Neural progenitor cell (in vitro differentiated cells): ENCODE data around the gene UGP2. TPM values are rescaled to one million over a fixed set of nuclear protein-coding genes. Genes with fewer than 3 reads are reported as not detected.

ENCODE experiments used
- DNase-seq: peaks from one replicate; pipeline ENCODE4 v3.0.0-alpha.2; 2016; ENCODE audit warnings: low spot score
- H2AFZ ChIP-seq: fragments of 200-600 bp; sonication (generic); replicated peaks from 2 replicates; pipeline ENCODE4 v1.6.1; 2016; ENCODE audit warnings: antibody characterized with exemption
- H3F3A ChIP-seq: fragments of 200-600 bp; sonication (generic); 2 replicates; pipeline ENCODE4 v1.6.1; 2016; ENCODE audit warnings: antibody characterized with exemption, low read depth
- H3K27ac ChIP-seq: fragments of 200-600 bp; sonication (generic); 2 replicates; pipeline ENCODE4 v1.5.1; 2016; ENCODE audit warnings: mild to moderate bottlenecking
- H3K27me3 ChIP-seq: fragments of 200-600 bp; sonication (generic); 2 replicates; pipeline ENCODE4 v1.6.1; 2016; ENCODE audit warnings: mild to moderate bottlenecking, moderate library complexity
- H3K36me3 ChIP-seq: fragments of 200-600 bp; sonication (generic); 2 replicates; pipeline ENCODE4 v1.5.1; 2016
- H3K4me1 ChIP-seq: fragments of 200-600 bp; sonication (generic); 2 replicates; pipeline ENCODE4 v1.6.1; 2016; ENCODE audit warnings: mixed run types
- H3K4me2 ChIP-seq: fragments of 200-600 bp; sonication (generic); 2 replicates; pipeline ENCODE4 v1.6.1; 2016
- H3K4me3 ChIP-seq: fragments of 200-600 bp; sonication (generic); 2 replicates; pipeline ENCODE4 v1.5.1; 2016
- H3K79me2 ChIP-seq: fragments of 200-600 bp; sonication (generic); 2 replicates; pipeline ENCODE4 v1.6.1; 2016; ENCODE audit warnings: low read depth
- H3K9ac ChIP-seq: fragments of 200-600 bp; sonication (generic); 2 replicates; pipeline ENCODE4 v1.6.1; 2016
- H3K9me3 ChIP-seq: fragments of 200-600 bp; sonication (generic); 2 replicates; pipeline ENCODE4 v1.5.1; 2016; ENCODE audit warnings: low read depth
- H4K20me1 ChIP-seq: fragments of 200-600 bp; sonication (generic); 2 replicates; pipeline ENCODE4 v1.6.1; 2016; ENCODE audit warnings: low read depth
- H3K27ac Mint-ChIP-seq: 3 replicates; pipeline ENCODE4 v1.8.0; 2021; ENCODE audit warnings: mixed read lengths
- H3K27me3 Mint-ChIP-seq: 2 replicates; pipeline ENCODE4 v1.8.0; 2022; ENCODE audit warnings: low read depth, mild to moderate bottlenecking, inconsistent platforms, moderate library complexity, mixed read lengths; ENCODE audit not compliant: insufficient read depth
- H3K36me3 Mint-ChIP-seq: 3 replicates; pipeline ENCODE4 v1.8.0; 2021; ENCODE audit warnings: mixed read lengths
- H3K4me1 Mint-ChIP-seq: 3 replicates; pipeline ENCODE4 v1.8.0; 2021; ENCODE audit warnings: mixed read lengths
- H3K4me3 Mint-ChIP-seq: 3 replicates; pipeline ENCODE4 v1.8.0; 2021; ENCODE audit warnings: mild to moderate bottlenecking, moderate library complexity, mixed read lengths
- H3K9me3 Mint-ChIP-seq: 3 replicates; pipeline ENCODE4 v1.8.0; 2020; ENCODE audit warnings: mixed read lengths
- EZH2 ChIP-seq: fragments of 200-600 bp; sonication (generic); IDR thresholded peaks from 2 replicates; pipeline ENCODE4 v1.6.1; 2017; ENCODE audit warnings: antibody characterized with exemption, mild to moderate bottlenecking, moderate library complexity
- EZH2phosphoT487 ChIP-seq: fragments of 200-600 bp; sonication (generic); IDR thresholded peaks from 2 replicates; pipeline ENCODE4 v1.6.1; 2017; ENCODE audit warnings: antibody characterized with exemption
- total RNA-seq: library from RNA; depleted of rRNA; stranded (reverse); fragments of >200 nt; gene quantifications from 2 replicates; pipeline ENCODE4 v1.2.3, GENCODE V29; 2015; ENCODE audit warnings: low replicate concordance
- TF ChIP-seq, protein P1 (sequence below): fragments of 200-600 bp; sonication (generic); IDR thresholded peaks from 2 replicates; pipeline ENCODE4 v1.5.1; 2017; ENCODE audit warnings: antibody characterized with exemption, mild to moderate bottlenecking

Gene UGP2
- total RNA-seq, 1 donor from 2014 or later, result 126 TPM

DNA sequence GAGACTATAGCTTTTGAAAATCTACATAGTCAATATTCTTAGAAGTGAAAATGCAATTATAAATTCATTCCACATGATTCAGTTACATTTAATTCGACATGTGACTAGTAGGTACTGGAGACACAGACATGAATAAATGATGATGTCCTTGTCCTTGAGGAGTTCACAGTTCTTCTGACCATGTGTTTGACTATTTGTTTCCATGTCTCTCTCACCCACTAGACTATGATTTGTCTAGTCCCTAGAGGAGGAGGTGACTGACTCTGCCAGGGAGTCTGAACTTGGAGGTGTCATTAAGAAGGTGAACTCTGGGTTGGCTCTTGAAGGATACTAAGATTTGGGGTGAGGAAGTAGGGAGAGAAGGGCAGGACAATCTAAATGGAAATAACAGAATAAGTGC is 20.7 kb upstream of the UGP2 start:
- H3K36me3 Mint-ChIP-seq, result no peaks in the 10 kb centered on the region
- H3K27me3 Mint-ChIP-seq, result no peaks in the 10 kb centered on the region
- Histone ChIP-seq H3K9me3 (no peaks in the 10 kb centered on the region), H3K79me2 (no peaks in the 10 kb centered on the region), H3K27me3 (no peaks in the 10 kb centered on the region), H3K4me3 (no peak overlapping the region), H3K4me2 (no peak overlapping the region), H2AFZ (no peak overlapping the region), H3F3A (peaks cover 5% of the 10 kb centered on the region), H3K27ac (no peak overlapping the region), H4K20me1 (no peaks in the 10 kb centered on the region), H3K36me3 (no peaks in the 10 kb centered on the region), H3K4me1 (peaks cover 4% of the 10 kb centered on the region), H3K9ac (no peak overlapping the region)
- no peak overlapping the region for H3K27ac Mint-ChIP-seq
- TF ChIP-seq, protein P1, sequence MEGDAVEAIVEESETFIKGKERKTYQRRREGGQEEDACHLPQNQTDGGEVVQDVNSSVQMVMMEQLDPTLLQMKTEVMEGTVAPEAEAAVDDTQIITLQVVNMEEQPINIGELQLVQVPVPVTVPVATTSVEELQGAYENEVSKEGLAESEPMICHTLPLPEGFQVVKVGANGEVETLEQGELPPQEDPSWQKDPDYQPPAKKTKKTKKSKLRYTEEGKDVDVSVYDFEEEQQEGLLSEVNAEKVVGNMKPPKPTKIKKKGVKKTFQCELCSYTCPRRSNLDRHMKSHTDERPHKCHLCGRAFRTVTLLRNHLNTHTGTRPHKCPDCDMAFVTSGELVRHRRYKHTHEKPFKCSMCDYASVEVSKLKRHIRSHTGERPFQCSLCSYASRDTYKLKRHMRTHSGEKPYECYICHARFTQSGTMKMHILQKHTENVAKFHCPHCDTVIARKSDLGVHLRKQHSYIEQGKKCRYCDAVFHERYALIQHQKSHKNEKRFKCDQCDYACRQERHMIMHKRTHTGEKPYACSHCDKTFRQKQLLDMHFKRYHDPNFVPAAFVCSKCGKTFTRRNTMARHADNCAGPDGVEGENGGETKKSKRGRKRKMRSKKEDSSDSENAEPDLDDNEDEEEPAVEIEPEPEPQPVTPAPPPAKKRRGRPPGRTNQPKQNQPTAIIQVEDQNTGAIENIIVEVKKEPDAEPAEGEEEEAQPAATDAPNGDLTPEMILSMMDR, result no peak
- TF ChIP-seq EZH2 (no peak), EZH2phosphoT487 (no peak)
- no peak overlapping the region for H3K4me3 Mint-ChIP-seq
- peaks cover 6% of the 10 kb centered on the region for H3K4me1 Mint-ChIP-seq
- no peaks in the 10 kb centered on the region for H3K9me3 Mint-ChIP-seq
- no peak for DNase-seq

DNA sequence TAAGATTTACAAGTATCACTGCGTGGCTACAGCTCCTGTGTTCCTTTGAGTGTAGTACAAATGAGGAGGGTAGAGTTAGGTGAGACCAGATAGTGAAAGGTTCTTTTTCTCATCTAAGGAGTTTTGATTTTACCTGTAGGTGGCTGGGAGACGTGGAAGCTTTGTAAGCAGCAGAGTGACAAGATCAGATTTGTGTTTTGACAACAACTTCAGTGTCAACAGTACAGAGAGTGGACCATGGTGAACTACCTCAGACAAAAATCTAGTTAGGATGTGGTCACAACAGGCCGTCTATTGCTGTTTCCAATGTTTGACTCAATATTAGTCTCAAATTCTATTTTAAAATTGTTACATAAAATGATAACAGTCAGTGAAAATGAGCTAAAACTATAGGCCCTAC is 20.3 kb upstream of the UGP2 start:
- Histone ChIP-seq H3K79me2 (no peaks in the 10 kb centered on the region), H2AFZ (no peak overlapping the region), H3K27ac (no peak overlapping the region), H3K9ac (no peak overlapping the region), H3K4me3 (no peak overlapping the region), H3K9me3 (no peaks in the 10 kb centered on the region), H3K4me2 (no peak overlapping the region), H3K36me3 (no peaks in the 10 kb centered on the region), H3F3A (peaks cover 5% of the 10 kb centered on the region), H3K4me1 (no peaks in the 10 kb centered on the region), H4K20me1 (no peaks in the 10 kb centered on the region), H3K27me3 (no peaks in the 10 kb centered on the region)
- Mint-ChIP-seq H3K27me3 (no peaks in the 10 kb centered on the region), H3K4me1 (peaks cover 6% of the 10 kb centered on the region), H3K9me3 (no peaks in the 10 kb centered on the region), H3K27ac (no peak overlapping the region), H3K36me3 (no peaks in the 10 kb centered on the region), H3K4me3 (no peak overlapping the region)
- DNase-seq, result no peak
- TF ChIP-seq, protein P1, result no peak
- no peak for TF ChIP-seq EZH2phosphoT487
- TF ChIP-seq EZH2, result no peak

DNA sequence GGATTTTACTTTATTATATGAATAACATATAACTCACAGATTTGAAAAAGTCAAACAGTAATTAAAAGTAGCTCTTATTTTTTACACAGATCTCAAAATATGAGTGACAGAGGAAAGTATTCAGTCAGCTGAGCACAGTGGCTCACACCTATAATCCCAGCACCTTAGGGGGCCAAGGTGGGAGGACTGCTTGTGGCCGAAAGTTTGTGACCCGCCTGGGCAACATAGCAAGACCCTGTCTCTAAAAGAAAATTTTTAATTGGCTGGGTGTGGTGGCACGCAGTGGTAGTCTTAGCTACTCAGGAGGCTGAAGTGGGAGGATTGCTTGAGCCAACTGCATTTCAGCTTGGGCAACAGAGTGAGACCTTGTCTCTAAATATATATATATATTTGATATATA is 19.2 kb upstream of the UGP2 start:
- Mint-ChIP-seq H3K27me3 (no peaks in the 10 kb centered on the region), H3K4me3 (no peak overlapping the region), H3K4me1 (peaks cover 6% of the 10 kb centered on the region), H3K9me3 (no peaks in the 10 kb centered on the region), H3K36me3 (no peaks in the 10 kb centered on the region), H3K27ac (no peak overlapping the region)
- Histone ChIP-seq H3K9ac (no peak overlapping the region), H3K4me3 (no peak overlapping the region), H3K36me3 (no peaks in the 10 kb centered on the region), H3K4me1 (no peaks in the 10 kb centered on the region), H2AFZ (no peak overlapping the region), H3K79me2 (no peaks in the 10 kb centered on the region), H3F3A (peaks cover 5% of the 10 kb centered on the region), H3K9me3 (no peaks in the 10 kb centered on the region), H3K4me2 (no peak overlapping the region), H4K20me1 (no peaks in the 10 kb centered on the region), H3K27me3 (no peaks in the 10 kb centered on the region), H3K27ac (no peak overlapping the region)
- TF ChIP-seq EZH2phosphoT487, result no peak
- no peak for TF ChIP-seq EZH2
- TF ChIP-seq, protein P1, result no peak
- no peak for DNase-seq
